HEK293T (cell line): ENCODE data around the gene AURKA.

Experiments used
- BHLHE40 ChIP-seq: fragments of 450-650 bp; IDR thresholded peaks from 2 replicates; pipeline ENCODE4 v1.6.1; 2016; ENCODE audit warnings: mild to moderate bottlenecking, moderate library complexity, borderline replicate concordance
- CTBP1 ChIP-seq: fragments of 450-650 bp; IDR thresholded peaks from 2 replicates; pipeline ENCODE4 v1.6.1; 2016; ENCODE audit warnings: borderline replicate concordance
- ELF4 ChIP-seq: fragments of 450-650 bp; IDR thresholded peaks from 2 replicates; pipeline ENCODE4 v1.6.1; 2017; ENCODE audit warnings: antibody characterized with exemption
- FOXA1 ChIP-seq: fragments of 450-650 bp; IDR thresholded peaks from 2 replicates; pipeline ENCODE4 v1.6.1; 2016; ENCODE audit warnings: mild to moderate bottlenecking
- FOXK2 ChIP-seq: fragments of 450-650 bp; IDR thresholded peaks from 2 replicates; pipeline ENCODE4 v1.6.1; 2016; ENCODE audit warnings: mild to moderate bottlenecking
- FOXM1 ChIP-seq: fragments of 450-650 bp; IDR thresholded peaks from 2 replicates; pipeline ENCODE4 v1.6.1; 2017; ENCODE audit warnings: mild to moderate bottlenecking, borderline replicate concordance
- HDGF ChIP-seq: fragments of 450-650 bp; IDR thresholded peaks from 2 replicates; pipeline ENCODE4 v1.6.1; 2017; ENCODE audit warnings: antibody characterized with exemption, borderline replicate concordance
- L3MBTL2 ChIP-seq: fragments of 450-650 bp; conservative IDR thresholded peaks from 2 replicates; pipeline ENCODE4 v1.6.1; 2016; ENCODE audit warnings: mild to moderate bottlenecking
- NFRKB ChIP-seq: fragments of 450-650 bp; IDR thresholded peaks from 2 replicates; pipeline ENCODE4 v1.6.1; 2016; ENCODE audit warnings: mild to moderate bottlenecking, moderate library complexity
- SP1 ChIP-seq: fragments of 450-650 bp; IDR thresholded peaks from 2 replicates; pipeline ENCODE4 v1.6.1; 2017
- SUZ12 ChIP-seq: fragments of 450-650 bp; IDR thresholded peaks from 2 replicates; pipeline ENCODE4 v1.6.1; 2016; ENCODE audit warnings: mild to moderate bottlenecking
- TARDBP ChIP-seq: fragments of 450-650 bp; IDR thresholded peaks from 2 replicates; pipeline ENCODE4 v1.6.1; 2016
- TF ChIP-seq, protein P1 (sequence below): fragments of 450-650 bp; IDR thresholded peaks from 2 replicates; pipeline ENCODE4 v1.6.1; 2016

GRCh38 chr20:56324806-56325205 lies 67.2 kb downstream of the AURKA start:
- TF ChIP-seq L3MBTL2: no peak
- no peak for TF ChIP-seq SP1
- TF ChIP-seq TARDBP: no peak
- no peak for TF ChIP-seq SUZ12
- no peak for TF ChIP-seq FOXM1
- no peak for TF ChIP-seq NFRKB
- no peak for TF ChIP-seq FOXK2
- no peak for TF ChIP-seq BHLHE40
- TF ChIP-seq HDGF: no peak
- no peak for TF ChIP-seq CTBP1
- TF ChIP-seq FOXA1: no peak
- TF ChIP-seq, protein P1, sequence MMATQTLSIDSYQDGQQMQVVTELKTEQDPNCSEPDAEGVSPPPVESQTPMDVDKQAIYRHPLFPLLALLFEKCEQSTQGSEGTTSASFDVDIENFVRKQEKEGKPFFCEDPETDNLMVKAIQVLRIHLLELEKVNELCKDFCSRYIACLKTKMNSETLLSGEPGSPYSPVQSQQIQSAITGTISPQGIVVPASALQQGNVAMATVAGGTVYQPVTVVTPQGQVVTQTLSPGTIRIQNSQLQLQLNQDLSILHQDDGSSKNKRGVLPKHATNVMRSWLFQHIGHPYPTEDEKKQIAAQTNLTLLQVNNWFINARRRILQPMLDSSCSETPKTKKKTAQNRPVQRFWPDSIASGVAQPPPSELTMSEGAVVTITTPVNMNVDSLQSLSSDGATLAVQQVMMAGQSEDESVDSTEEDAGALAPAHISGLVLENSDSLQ: no peak
- no peak for TF ChIP-seq ELF4
